ENCODE results near the gene TBL3.

TBL3 gene

GRCh38 chr16:2027024-2028010, 55.5 kb downstream of the TBL3 start (continued):
- no peak for TF ChIP-seq ZBTB10 (tag by site-specific recombination; IDR thresholded peaks at IDR 0.05)
- no peak for TF ChIP-seq OSR2 (tag by site-specific recombination; IDR thresholded peaks at IDR 0.05)
- TF ChIP-seq, protein P1, sequence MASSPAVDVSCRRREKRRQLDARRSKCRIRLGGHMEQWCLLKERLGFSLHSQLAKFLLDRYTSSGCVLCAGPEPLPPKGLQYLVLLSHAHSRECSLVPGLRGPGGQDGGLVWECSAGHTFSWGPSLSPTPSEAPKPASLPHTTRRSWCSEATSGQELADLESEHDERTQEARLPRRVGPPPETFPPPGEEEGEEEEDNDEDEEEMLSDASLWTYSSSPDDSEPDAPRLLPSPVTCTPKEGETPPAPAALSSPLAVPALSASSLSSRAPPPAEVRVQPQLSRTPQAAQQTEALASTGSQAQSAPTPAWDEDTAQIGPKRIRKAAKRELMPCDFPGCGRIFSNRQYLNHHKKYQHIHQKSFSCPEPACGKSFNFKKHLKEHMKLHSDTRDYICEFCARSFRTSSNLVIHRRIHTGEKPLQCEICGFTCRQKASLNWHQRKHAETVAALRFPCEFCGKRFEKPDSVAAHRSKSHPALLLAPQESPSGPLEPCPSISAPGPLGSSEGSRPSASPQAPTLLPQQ (tag by site-specific recombination; IDR thresholded peaks at IDR 0.05): no peak
- TF ChIP-seq ZNF768 (tag by site-specific recombination; IDR thresholded peaks at IDR 0.05): no peak
- TF ChIP-seq ZNF645 (tag by site-specific recombination; IDR thresholded peaks at IDR 0.05): no peak
- TF ChIP-seq, protein P2, sequence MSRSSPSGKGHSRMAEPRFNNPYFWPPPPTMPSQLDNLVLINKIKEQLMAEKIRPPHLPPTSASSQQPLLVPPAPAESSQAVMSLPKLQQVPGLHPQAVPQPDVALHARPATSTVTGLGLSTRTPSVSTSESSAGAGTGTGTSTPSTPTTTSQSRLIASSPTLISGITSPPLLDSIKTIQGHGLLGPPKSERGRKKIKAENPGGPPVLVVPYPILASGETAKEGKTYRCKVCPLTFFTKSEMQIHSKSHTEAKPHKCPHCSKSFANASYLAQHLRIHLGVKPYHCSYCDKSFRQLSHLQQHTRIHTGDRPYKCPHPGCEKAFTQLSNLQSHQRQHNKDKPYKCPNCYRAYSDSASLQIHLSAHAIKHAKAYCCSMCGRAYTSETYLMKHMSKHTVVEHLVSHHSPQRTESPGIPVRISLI (tag by site-specific recombination; IDR thresholded peaks at IDR 0.05): no peak
- peak; percentile 64 for TF ChIP-seq ZBTB26 (tag by site-specific recombination; optimal IDR thresholded peaks at IDR 0.05)
- TF ChIP-seq ZBTB8A (tag by site-specific recombination; IDR thresholded peaks at IDR 0.05): peak; percentile 27; the same call in 1 of the 2 replicates
- no peak for TF ChIP-seq GLIS2 (tag by site-specific recombination; IDR thresholded peaks at IDR 0.05)
- no peak for TF ChIP-seq ZNF830 (tag by site-specific recombination; IDR thresholded peaks at IDR 0.05; ENCODE audit: low read depth)
- no peak for TF ChIP-seq ZNF707 (tag by site-specific recombination; IDR thresholded peaks at IDR 0.05)
- TF ChIP-seq ZBTB44 (tag by site-specific recombination; IDR thresholded peaks at IDR 0.05): no peak
- no peak for TF ChIP-seq GLIS1 (tag by site-specific recombination; IDR thresholded peaks at IDR 0.05)
- TF ChIP-seq TRIM28 (IDR thresholded peaks at IDR 0.05; ENCODE audit: borderline replicate concordance, low read length): peak; percentile 52; the same call in 1 of the 2 replicates
- TF ChIP-seq, protein P3, sequence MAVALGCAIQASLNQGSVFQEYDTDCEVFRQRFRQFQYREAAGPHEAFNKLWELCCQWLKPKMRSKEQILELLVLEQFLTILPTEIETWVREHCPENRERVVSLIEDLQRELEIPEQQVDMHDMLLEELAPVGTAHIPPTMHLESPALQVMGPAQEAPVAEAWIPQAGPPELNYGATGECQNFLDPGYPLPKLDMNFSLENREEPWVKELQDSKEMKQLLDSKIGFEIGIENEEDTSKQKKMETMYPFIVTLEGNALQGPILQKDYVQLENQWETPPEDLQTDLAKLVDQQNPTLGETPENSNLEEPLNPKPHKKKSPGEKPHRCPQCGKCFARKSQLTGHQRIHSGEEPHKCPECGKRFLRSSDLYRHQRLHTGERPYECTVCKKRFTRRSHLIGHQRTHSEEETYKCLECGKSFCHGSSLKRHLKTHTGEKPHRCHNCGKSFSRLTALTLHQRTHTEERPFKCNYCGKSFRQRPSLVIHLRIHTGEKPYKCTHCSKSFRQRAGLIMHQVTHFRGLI (tag by site-specific recombination; IDR thresholded peaks at IDR 0.05): no peak
- no peak for TF ChIP-seq TCF7L2 (IDR thresholded peaks at IDR 0.05; ENCODE audit: borderline replicate concordance, low read depth, low read length)
- peak; percentile 82; the same call in 1 of the 2 replicates for TF ChIP-seq ZNF792 (tag by site-specific recombination; IDR thresholded peaks at IDR 0.05)
- peak; percentile 77 for TF ChIP-seq CTCF (tag by site-specific recombination; IDR thresholded peaks at IDR 0.05)
- no peak for TF ChIP-seq ZNF626 (tag by site-specific recombination; IDR thresholded peaks at IDR 0.05)
- no peak for TF ChIP-seq ZXDB (tag by site-specific recombination; IDR thresholded peaks at IDR 0.05)
- peak; percentile 81 for TF ChIP-seq PATZ1 (tag by site-specific recombination; IDR thresholded peaks at IDR 0.05)
- peak; percentile 28; the same call in 1 of the 2 replicates for TF ChIP-seq ZNF146 (tag by site-specific recombination; IDR thresholded peaks at IDR 0.05)

All from HEK293 (cell line).